GM12892 (cell line): Measurements from ENCODE around the gene PSG5.
"Not testable (repeated sequence)": the region's sequence is repeated elsewhere in the genome, so short reads cannot be mapped to it uniquely, and the experiment has no call there.

Source experiments
- POLR2A ChIP-seq: IDR thresholded peaks from 2 replicates; pipeline ENCODE4 v1.6.1; 2011; ENCODE audit warnings: low read depth, low read length, control low read depth
- POLR2AphosphoS5 ChIP-seq: IDR thresholded peaks from 2 replicates; pipeline ENCODE4 v1.6.1; 2011; ENCODE audit warnings: low read depth, low read length, control low read depth
- TAF1 ChIP-seq: IDR thresholded peaks from 2 replicates; pipeline ENCODE4 v1.6.1; 2011; ENCODE audit warnings: low read depth, mild to moderate bottlenecking, control low read depth, low read length, borderline replicate concordance

- not testable (repeated sequence) for TF ChIP-seq TAF1, POLR2A, POLR2AphosphoS5
Measured at GRCh38 chr19:43186311-43186935, at the start of gene PSG5.
